Upper lobe of left lung (tissue), 4 donors: Measurements from ENCODE around the gene TMPRSS6.

Experiments used
- CTCF ChIP-seq, 6 experiments: fragments of 450-650 bp in 4 of 6; fragments of 200-600 bp in 2 of 6; sonication (generic) in 2 of 6; IDR thresholded peaks; one replicate each; pipeline ENCODE4 v1.5.1; 2016 to 2019; ENCODE audit warnings: antibody characterized with exemption in 6 of 6
- EP300 ChIP-seq, 4 donors: sonication (generic); formaldehyde crosslinking; IDR thresholded peaks; one replicate each; pipeline ENCODE4 v1.5.1; 2017; ENCODE audit warnings: antibody characterized with exemption in 4 of 4, control low read depth in 2 of 4
- POLR2A ChIP-seq, 4 donors: fragments of 450-650 bp; IDR thresholded peaks; one replicate each; pipeline ENCODE4 v1.5.1; 2016 to 2017; ENCODE audit warnings: antibody characterized with exemption in 4 of 4, mild to moderate bottlenecking in 2 of 4
- POLR2AphosphoS5 ChIP-seq, 2 donors: sonication (generic); formaldehyde crosslinking; IDR thresholded peaks; one replicate each; pipeline ENCODE4 v1.5.1; 2017; ENCODE audit warnings: antibody characterized with exemption in 2 of 2

- TF ChIP-seq CTCF (IDR thresholded peaks at IDR 0.05), result no peak
- no peak for TF ChIP-seq POLR2A (IDR thresholded peaks at IDR 0.05)
- no peak for TF ChIP-seq POLR2AphosphoS5 (IDR thresholded peaks at IDR 0.05)
- TF ChIP-seq EP300 (IDR thresholded peaks at IDR 0.05), result no peak
Measured at GRCh38 chr22:37153901-37154300, 44.4 kb upstream of the TMPRSS6 start.
